IMR-90 (cell line): ENCODE measurements around the gene CFAP126. TPM values are rescaled to one million over a fixed set of nuclear protein-coding genes. Genes with fewer than 3 reads are reported as not detected.
"Not testable (repeated sequence)": the region's sequence is repeated elsewhere in the genome, so short reads cannot be mapped to it uniquely, and the experiment has no call there.

ENCODE experiments used
- ATAC-seq: fragments of 200-7000 bp; cut with Tn5 transposase; 2 replicates; pipeline ENCODE4 v1.9.1; 2020; ENCODE audit warnings: low read depth, mild to moderate bottlenecking, moderate library complexity
- BruUV-seq: library from RNA; stranded (reverse); fragments of 400-500 nt; replicated peaks from 2 replicates; lab custom pipeline; 2021; lab: Mats Ljungman, UMichigan
- CTCF ChIA-PET: fragments of 300-600 bp; formaldehyde crosslinking; extraction: SDS; loops from one replicate; lab custom pipeline; 2021; ENCODE audit warnings: antibody characterized with exemption; lab: Yijun Ruan, JAX
- POLR2A ChIA-PET: fragments of 300-600 bp; sonication (Branson Sonifier 250); formaldehyde crosslinking; loops from one replicate; lab custom pipeline; 2022; ENCODE audit warnings: antibody characterized with exemption; ENCODE audit not compliant: unreplicated experiment; lab: Charles Lee
- DNase-seq: peaks from one replicate; pipeline ENCODE4 v3.0.0; 2013
- H2AFZ ChIP-seq: replicated peaks from 2 replicates; pipeline ENCODE3; 2013; ENCODE audit warnings: low read length, mild to moderate bottlenecking; ENCODE audit not compliant: poor library complexity
- H2AK5ac ChIP-seq: 2 replicates; pipeline ENCODE4 v1.6.1; 2013; ENCODE audit warnings: low read depth, low read length, inconsistent platforms
- H2AK9ac ChIP-seq: replicated peaks from 2 replicates; pipeline ENCODE3; 2013; ENCODE audit warnings: mild to moderate bottlenecking, low read depth, low read length, moderate library complexity; ENCODE audit not compliant: poor library complexity
- H2BK120ac ChIP-seq: 2 replicates; pipeline ENCODE4 v1.6.1; 2013; ENCODE audit warnings: low read depth, low read length, inconsistent platforms
- H2BK15ac ChIP-seq: 3 replicates; pipeline ENCODE4 v1.6.1; 2013; ENCODE audit warnings: low read depth, low read length, inconsistent platforms
- H2BK20ac ChIP-seq: 2 replicates; pipeline ENCODE4 v1.6.1; 2013; ENCODE audit warnings: low read depth, mild to moderate bottlenecking, inconsistent platforms, low read length, moderate library complexity
- H2BK5ac ChIP-seq: 2 replicates; pipeline ENCODE4 v1.6.1; 2013; ENCODE audit warnings: mild to moderate bottlenecking, low read depth, low read length, inconsistent platforms; ENCODE audit not compliant: poor library complexity, severe bottlenecking
- H3K14ac ChIP-seq: replicated peaks from 2 replicates; pipeline ENCODE4 v1.6.1; 2013; ENCODE audit warnings: low read depth, low read length, inconsistent platforms
- H3K18ac ChIP-seq: 2 replicates; pipeline ENCODE4 v1.6.1; 2013; ENCODE audit warnings: low read depth, low read length, control low read depth
- H3K23ac ChIP-seq: 2 replicates; pipeline ENCODE4 v1.6.1; 2013; ENCODE audit warnings: low read depth, low read length, inconsistent platforms
- H3K27ac ChIP-seq: 2 replicates; pipeline ENCODE4 v1.5.1; 2013; ENCODE audit warnings: mild to moderate bottlenecking, control low read depth, low read length; ENCODE audit not compliant: insufficient read depth
- H3K27me3 ChIP-seq: 2 replicates; pipeline ENCODE4 v1.6.1; 2013; ENCODE audit warnings: low read length; ENCODE audit not compliant: control insufficient read depth, insufficient read depth
- H3K36me3 ChIP-seq: 2 replicates; pipeline ENCODE4 v1.6.1; 2013; ENCODE audit warnings: low read length, mixed read lengths; ENCODE audit not compliant: control insufficient read depth, insufficient read depth
- H3K4ac ChIP-seq: 2 replicates; pipeline ENCODE4 v1.6.1; 2013; ENCODE audit warnings: low read depth, low read length, inconsistent platforms
- H3K4me1 ChIP-seq: 2 replicates; pipeline ENCODE4 v1.6.1; 2013; ENCODE audit warnings: low read length, mixed read lengths; ENCODE audit not compliant: control insufficient read depth, insufficient read depth
- H3K4me2 ChIP-seq: 2 replicates; pipeline ENCODE4 v1.6.1; 2013; ENCODE audit warnings: low read depth, mild to moderate bottlenecking, control low read depth, low read length, moderate library complexity
- H3K4me3 ChIP-seq: 2 replicates; pipeline ENCODE4 v1.5.1; 2013; ENCODE audit warnings: low read depth, mild to moderate bottlenecking, control low read depth, low read length, moderate library complexity; ENCODE audit not compliant: insufficient read depth
- H3K56ac ChIP-seq: 2 replicates; pipeline ENCODE4 v1.6.1; 2013; ENCODE audit warnings: low read length, inconsistent platforms; ENCODE audit not compliant: insufficient read depth; ENCODE audit errors: extremely low read depth
- H3K79me1 ChIP-seq, 2 experiments: 2 replicates each; pipeline ENCODE4 v1.6.1; 2013; ENCODE audit warnings: low read length in 2 of 2, inconsistent platforms in 1 of 2, low read depth in 1 of 2
- H3K9ac ChIP-seq: 2 replicates; pipeline ENCODE4 v1.6.1; 2013; ENCODE audit warnings: low read depth, low read length, control low read depth
- H3K9me1 ChIP-seq: 2 replicates; pipeline ENCODE4 v1.6.1; 2013; ENCODE audit warnings: low read length, inconsistent platforms; ENCODE audit not compliant: insufficient read depth
- H3K9me3 ChIP-seq: 2 replicates; pipeline ENCODE4 v1.6.1; 2013; ENCODE audit warnings: low read length; ENCODE audit not compliant: control insufficient read depth, insufficient read depth
- H4K20me1 ChIP-seq: 2 replicates; pipeline ENCODE4 v1.6.1; 2013; ENCODE audit warnings: low read length, inconsistent platforms; ENCODE audit not compliant: insufficient read depth
- H4K5ac ChIP-seq: 2 replicates; pipeline ENCODE4 v1.6.1; 2013; ENCODE audit warnings: mild to moderate bottlenecking, low read depth, low read length, control low read depth
- H4K8ac ChIP-seq, 2 experiments: 2 replicates each; pipeline ENCODE4 v1.6.1; 2013; ENCODE audit warnings: low read depth in 2 of 2, low read length in 2 of 2, control low read depth in 1 of 2, inconsistent platforms in 1 of 2
- H4K91ac ChIP-seq: 2 replicates; pipeline ENCODE4 v1.6.1; 2013; ENCODE audit warnings: low read depth, low read length, inconsistent platforms; ENCODE audit not compliant: insufficient read depth
- WGBS, 2 experiments: methylation state at CpG; one replicate each; pipeline versions ENCODE4 v1.1.5 to v1.1.7; 2013; ENCODE audit warnings: missing lambda C conversion rate in 2 of 2; ENCODE audit not compliant: insufficient read length in 1 of 2; ENCODE audit errors: extremely low coverage in 2 of 2; 5-methylcytosine and 5-hydroxymethylcytosine counted together
- dilution Hi-C: fragments of 300-500 bp; cut with HindIII; formaldehyde crosslinking; loops from one replicate; pipeline ENCODE4 v1.14.3; 2018; ENCODE audit warnings: low sequenced_read_pairs; ENCODE audit not compliant: unreplicated experiment
- in situ Hi-C: fragments of 300-500 bp; cut with MboI; formaldehyde crosslinking; loops from 3 replicates; pipeline ENCODE4 v1.14.3; 2019; ENCODE audit warnings: low sequenced_read_pairs, inconsistent platforms, mixed read lengths
- intact Hi-C: fragments of 100-400 bp; cut with micrococcal nuclease; formaldehyde crosslinking; loops from 2 replicates; pipeline ENCODE4 v1.10.0; 2022
- polyA plus RNA-seq, 3 experiments: library from polyadenylated mRNA; depleted of rRNA; stranded (reverse); fragments of >200 nt; gene quantifications; 2 replicates each; pipeline ENCODE4 v1.2.3, GENCODE V29; 2012; ENCODE audit warnings: low replicate concordance in 1 of 3
- total RNA-seq: library from RNA; depleted of rRNA; stranded (reverse); fragments of >200 nt; gene quantifications from 2 replicates; pipeline ENCODE4 v1.2.3, GENCODE V29; 2012

Gene CFAP126
- total and polyA plus RNA-seq, 2 of the 4 experiments (the other 2 are of a cell fraction): not detected

- intact Hi-C loops, H3K56ac ChIP-seq, H3K18ac ChIP-seq, H3K79me1 ChIP-seq, H2BK20ac ChIP-seq, H2BK120ac ChIP-seq, H4K20me1 ChIP-seq, H3K27me3 ChIP-seq, CTCF ChIA-PET, POLR2A ChIA-PET, DNase-seq, H4K8ac ChIP-seq, H3K9me1 ChIP-seq, H3K9me3 ChIP-seq, H3K9ac ChIP-seq, H3K4me2 ChIP-seq, H3K4me3 ChIP-seq, H2AFZ ChIP-seq, H3K27ac ChIP-seq, H3K36me3 ChIP-seq, H3K23ac ChIP-seq, BruUV-seq, ATAC-seq, dilution Hi-C loops, H3K4ac ChIP-seq, H3K14ac ChIP-seq, H2BK5ac ChIP-seq, H2AK5ac ChIP-seq, in situ Hi-C loops, H3K4me1 ChIP-seq, H4K91ac ChIP-seq, H2BK15ac ChIP-seq, H4K5ac ChIP-seq, H2AK9ac ChIP-seq: not testable (repeated sequence)
- WGBS, 2 experiments: no CpG with 5 or more reads among the region's 4 CpGs
Observed at GRCh38 chr1:161410636-161410970, 42.9 kb upstream of the CFAP126 start.

GRCh38 chr1:161409848-161410635 is 42.4 kb upstream of the CFAP126 start:
- H3K56ac ChIP-seq, H3K4me2 ChIP-seq, H4K5ac ChIP-seq, POLR2A ChIA-PET, ATAC-seq, H3K14ac ChIP-seq, H3K9ac ChIP-seq, H4K20me1 ChIP-seq, H2BK15ac ChIP-seq, DNase-seq, H3K4me3 ChIP-seq, H2BK5ac ChIP-seq, H3K18ac ChIP-seq, dilution Hi-C loops, H3K9me3 ChIP-seq, H3K27me3 ChIP-seq, H4K8ac ChIP-seq, H3K79me1 ChIP-seq, intact Hi-C loops, H3K36me3 ChIP-seq, H3K23ac ChIP-seq, H3K4me1 ChIP-seq, H2AK5ac ChIP-seq, H2BK120ac ChIP-seq, in situ Hi-C loops, H4K91ac ChIP-seq, H3K9me1 ChIP-seq, BruUV-seq, H3K27ac ChIP-seq, H3K4ac ChIP-seq, H2BK20ac ChIP-seq, H2AK9ac ChIP-seq, CTCF ChIA-PET, H2AFZ ChIP-seq: not testable (repeated sequence)
- 82% methylated on average over 2 of the region's 13 CpGs; no CpG with 5 or more reads in 1 of the 2 experiments for WGBS, 2 experiments
